Left ventricle myocardium inferior (tissue), 1 donor: ENCODE data around the gene GOLGA1. TPM values are rescaled to one million over a fixed set of nuclear protein-coding genes. Genes with fewer than 3 reads are reported as not detected.

Experiments used
- DNase-seq: peaks from one replicate; pipeline ENCODE4 v3.0.0-alpha.2; 2020
- H3K27ac ChIP-seq: fragments of 200-600 bp; replicated peaks from 2 replicates; pipeline ENCODE4 v1.8.0; 2021
- H3K27me3 ChIP-seq: fragments of 200-600 bp; 2 replicates; pipeline ENCODE4 v1.8.0; 2021; ENCODE audit warnings: low read depth
- H3K36me3 ChIP-seq: fragments of 200-600 bp; 2 replicates; pipeline ENCODE4 v1.8.0; 2021
- H3K4me1 ChIP-seq: fragments of 200-600 bp; 2 replicates; pipeline ENCODE4 v1.8.0; 2021
- H3K4me3 ChIP-seq: fragments of 200-600 bp; 2 replicates; pipeline ENCODE4 v1.8.0; 2021; ENCODE audit warnings: mild to moderate bottlenecking, moderate library complexity
- H3K9me3 ChIP-seq: fragments of 200-600 bp; replicated peaks from 2 replicates; pipeline ENCODE4 v1.8.0; 2021
- intact Hi-C: fragments of 100-400 bp; cut with micrococcal nuclease; formaldehyde crosslinking; loops from one replicate; pipeline ENCODE4 v1.11.0; 2022
- long read RNA-seq: library from polyadenylated mRNA; unstranded; transcript quantifications from one replicate; pipeline ENCODE4 v2.0.0, GENCODE V29; 2021
- total RNA-seq: library from RNA; stranded (reverse); fragmentation: NEBNext Ultra II Directional; extraction: Animal tissue kit (Norgen Biotek cat#: 25700); gene quantifications from one replicate; pipeline ENCODE4 v1.2.1, GENCODE V29; 2021
- TF ChIP-seq, protein P1 (sequence below): fragments of 200-600 bp; IDR thresholded peaks from 2 replicates; pipeline ENCODE4 v1.8.0; 2021; ENCODE audit warnings: antibody characterized with exemption, mild to moderate bottlenecking, borderline replicate concordance
- donor health status: DM: no; HTN: yes; CAD: no; lungs with severe emphysema.

Gene GOLGA1, protein sequence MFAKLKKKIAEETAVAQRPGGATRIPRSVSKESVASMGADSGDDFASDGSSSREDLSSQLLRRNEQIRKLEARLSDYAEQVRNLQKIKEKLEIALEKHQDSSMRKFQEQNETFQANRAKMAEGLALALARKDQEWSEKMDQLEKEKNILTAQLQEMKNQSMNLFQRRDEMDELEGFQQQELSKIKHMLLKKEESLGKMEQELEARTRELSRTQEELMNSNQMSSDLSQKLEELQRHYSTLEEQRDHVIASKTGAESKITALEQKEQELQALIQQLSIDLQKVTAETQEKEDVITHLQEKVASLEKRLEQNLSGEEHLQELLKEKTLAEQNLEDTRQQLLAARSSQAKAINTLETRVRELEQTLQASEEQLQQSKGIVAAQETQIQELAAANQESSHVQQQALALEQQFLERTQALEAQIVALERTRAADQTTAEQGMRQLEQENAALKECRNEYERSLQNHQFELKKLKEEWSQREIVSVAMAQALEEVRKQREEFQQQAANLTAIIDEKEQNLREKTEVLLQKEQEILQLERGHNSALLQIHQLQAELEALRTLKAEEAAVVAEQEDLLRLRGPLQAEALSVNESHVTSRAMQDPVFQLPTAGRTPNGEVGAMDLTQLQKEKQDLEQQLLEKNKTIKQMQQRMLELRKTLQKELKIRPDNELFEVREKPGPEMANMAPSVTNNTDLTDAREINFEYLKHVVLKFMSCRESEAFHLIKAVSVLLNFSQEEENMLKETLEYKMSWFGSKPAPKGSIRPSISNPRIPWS
- total RNA-seq, result 17.9 TPM
- long read RNA-seq, full-length matches to known transcripts, result 11 of 28 reads
- long read RNA-seq, partial matches to known transcripts, result 5 of 28 reads
- long read RNA-seq, other reads (novel, unspliced or antisense), result 12 of 28 reads

DNA sequence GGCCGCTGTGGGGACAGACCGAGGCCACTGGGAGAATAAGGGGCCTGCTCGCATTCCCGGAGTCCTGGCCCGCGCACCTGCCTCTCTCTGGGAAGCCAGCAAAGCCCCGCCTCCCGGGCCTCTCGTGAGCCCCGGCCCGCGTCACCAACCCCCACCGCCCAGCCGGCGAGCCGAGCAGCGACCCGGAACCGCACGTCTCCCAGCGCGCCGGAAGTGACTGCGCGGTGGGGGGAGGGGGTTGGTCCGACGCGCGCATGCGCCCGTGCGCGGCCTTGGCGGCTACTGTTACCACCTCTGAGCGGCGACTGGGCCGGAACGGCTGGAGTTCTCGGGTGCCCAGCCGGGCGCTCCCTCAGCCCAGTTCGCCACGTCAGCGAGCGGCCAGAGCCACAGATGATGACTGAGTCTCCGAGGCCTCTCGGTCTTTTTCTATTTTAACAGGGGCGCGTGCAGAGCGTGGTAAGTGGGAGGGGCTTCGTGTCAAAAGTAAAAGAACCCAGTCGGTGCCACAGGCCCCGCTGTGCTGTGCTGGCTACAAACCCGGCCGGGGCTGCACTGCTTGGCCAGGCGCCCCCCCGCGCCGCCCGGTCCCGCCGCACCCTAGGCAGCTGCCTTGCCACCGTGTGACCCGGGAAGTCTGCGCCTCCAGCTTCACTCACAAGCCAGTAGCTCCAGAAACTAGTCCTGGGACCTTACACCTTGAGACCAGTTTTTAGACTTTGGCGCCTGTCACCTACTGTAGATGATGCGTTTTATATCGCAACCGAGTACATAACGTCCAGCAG, at the start of gene GOLGA1:
GOLGA1 (minus strand) TSS at position 190 of the 785 bp plus-strand sequence. CDS start 2,372 bp downstream, outside the sequence.
- H3K27me3 ChIP-seq, result no peaks in the 10 kb centered on the region
- no peaks in the 10 kb centered on the region for H3K9me3 ChIP-seq
- TF ChIP-seq, protein P1, sequence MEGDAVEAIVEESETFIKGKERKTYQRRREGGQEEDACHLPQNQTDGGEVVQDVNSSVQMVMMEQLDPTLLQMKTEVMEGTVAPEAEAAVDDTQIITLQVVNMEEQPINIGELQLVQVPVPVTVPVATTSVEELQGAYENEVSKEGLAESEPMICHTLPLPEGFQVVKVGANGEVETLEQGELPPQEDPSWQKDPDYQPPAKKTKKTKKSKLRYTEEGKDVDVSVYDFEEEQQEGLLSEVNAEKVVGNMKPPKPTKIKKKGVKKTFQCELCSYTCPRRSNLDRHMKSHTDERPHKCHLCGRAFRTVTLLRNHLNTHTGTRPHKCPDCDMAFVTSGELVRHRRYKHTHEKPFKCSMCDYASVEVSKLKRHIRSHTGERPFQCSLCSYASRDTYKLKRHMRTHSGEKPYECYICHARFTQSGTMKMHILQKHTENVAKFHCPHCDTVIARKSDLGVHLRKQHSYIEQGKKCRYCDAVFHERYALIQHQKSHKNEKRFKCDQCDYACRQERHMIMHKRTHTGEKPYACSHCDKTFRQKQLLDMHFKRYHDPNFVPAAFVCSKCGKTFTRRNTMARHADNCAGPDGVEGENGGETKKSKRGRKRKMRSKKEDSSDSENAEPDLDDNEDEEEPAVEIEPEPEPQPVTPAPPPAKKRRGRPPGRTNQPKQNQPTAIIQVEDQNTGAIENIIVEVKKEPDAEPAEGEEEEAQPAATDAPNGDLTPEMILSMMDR, result no peak
- peak within 1 kb of the TSS; percentile 98 for H3K27ac ChIP-seq
- H3K36me3 ChIP-seq, result peaks cover 24% of the 10 kb centered on the region
- H3K4me3 ChIP-seq, result peak within 1 kb of the TSS; percentile 87
- intact Hi-C loops, result no loop called here
- peak; percentile 96 for DNase-seq
- peaks cover 36% of the 10 kb centered on the region for H3K4me1 ChIP-seq

- Histone ChIP-seq H3K27ac (no peak overlapping the region), H3K36me3 (peaks cover 17% of the 10 kb centered on the region), H3K27me3 (no peaks in the 10 kb centered on the region), H3K4me1 (no peaks in the 10 kb centered on the region), H3K9me3 (no peaks in the 10 kb centered on the region), H3K4me3 (no peak overlapping the region)
- DNase-seq, result no peak
- intact Hi-C loops, result no loop called here
- TF ChIP-seq, protein P1, result no peak
These were observed 42.8 kb upstream of the GOLGA1 start for GRCh38 chr9:124983698-124984097.

GRCh38 chr9:124980431-124980830, 39.5 kb upstream of the GOLGA1 start:
- TF ChIP-seq, protein P1, result no peak
- Histone ChIP-seq H3K27me3 (no peaks in the 10 kb centered on the region), H3K9me3 (no peaks in the 10 kb centered on the region), H3K36me3 (peaks cover 16% of the 10 kb centered on the region), H3K4me1 (no peaks in the 10 kb centered on the region), H3K27ac (no peak overlapping the region), H3K4me3 (no peak overlapping the region)
- no peak for DNase-seq
- intact Hi-C loops, result no loop called here

- intact Hi-C loops, result no loop called here
- TF ChIP-seq, protein P1, result no peak
These were observed 34.2 kb upstream of the GOLGA1 start for GRCh38 chr9:124975131-124975530.

DNA sequence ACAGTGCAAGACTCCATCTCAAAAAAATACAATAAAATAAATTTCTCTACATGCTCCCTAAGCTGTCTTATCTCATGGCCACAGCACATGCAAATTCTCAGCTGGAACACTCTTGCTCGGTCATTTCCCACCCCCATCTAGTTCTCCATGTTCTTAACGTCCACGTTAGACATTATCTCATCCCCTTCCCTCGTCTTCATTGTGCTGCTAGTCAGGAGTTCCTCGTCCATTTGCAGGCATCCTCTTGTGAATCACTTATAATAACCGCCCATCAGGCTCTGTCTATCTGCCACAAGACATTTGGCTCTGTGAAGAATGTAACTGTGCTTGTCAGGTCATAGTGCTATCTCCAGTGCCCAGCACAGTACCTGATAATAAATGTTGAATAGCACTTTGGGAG, 32.9 kb upstream of the GOLGA1 start:
- intact Hi-C loops, result no loop called here
- Histone ChIP-seq H3K9me3 (no peaks in the 10 kb centered on the region), H3K36me3 (peaks cover 17% of the 10 kb centered on the region), H3K4me1 (no peaks in the 10 kb centered on the region), H3K27ac (no peak overlapping the region), H3K4me3 (no peak overlapping the region), H3K27me3 (no peaks in the 10 kb centered on the region)
- DNase-seq, result no peak
- TF ChIP-seq, protein P1, result no peak

More at GRCh38 chr9:124975131-124975530, 34.2 kb upstream of the GOLGA1 start:
- Histone ChIP-seq H3K27ac (no peak overlapping the region), H3K4me3 (no peak overlapping the region), H3K4me1 (no peaks in the 10 kb centered on the region), H3K9me3 (no peaks in the 10 kb centered on the region), H3K27me3 (no peaks in the 10 kb centered on the region), H3K36me3 (peaks cover 9% of the 10 kb centered on the region)
- DNase-seq, result no peak
